ENCODE data around the gene TEAD1.

GRCh38 chr11:12915093-12915492 lies 240.9 kb downstream of the TEAD1 start:
- TF ChIP-seq CTCF (conservative IDR thresholded peaks at IDR 0.05; ENCODE audit: low read length) = no peak
- TF ChIP-seq EZH2phosphoT487 (IDR thresholded peaks at IDR 0.05; ENCODE audit: borderline replicate concordance, low read depth, low read length) = no peak
